Activated CD4-positive, alpha-beta T cell treated with anti-CD3 and anti-CD28 coated beads for 4 hours (primary cell): ENCODE measurements around the gene FBXO8.

Experiments used
- DNase-seq, 2 donors: peaks; one replicate each; pipeline ENCODE4 v3.0.0-alpha.2; 2020

FBXO8 gene

DNA sequence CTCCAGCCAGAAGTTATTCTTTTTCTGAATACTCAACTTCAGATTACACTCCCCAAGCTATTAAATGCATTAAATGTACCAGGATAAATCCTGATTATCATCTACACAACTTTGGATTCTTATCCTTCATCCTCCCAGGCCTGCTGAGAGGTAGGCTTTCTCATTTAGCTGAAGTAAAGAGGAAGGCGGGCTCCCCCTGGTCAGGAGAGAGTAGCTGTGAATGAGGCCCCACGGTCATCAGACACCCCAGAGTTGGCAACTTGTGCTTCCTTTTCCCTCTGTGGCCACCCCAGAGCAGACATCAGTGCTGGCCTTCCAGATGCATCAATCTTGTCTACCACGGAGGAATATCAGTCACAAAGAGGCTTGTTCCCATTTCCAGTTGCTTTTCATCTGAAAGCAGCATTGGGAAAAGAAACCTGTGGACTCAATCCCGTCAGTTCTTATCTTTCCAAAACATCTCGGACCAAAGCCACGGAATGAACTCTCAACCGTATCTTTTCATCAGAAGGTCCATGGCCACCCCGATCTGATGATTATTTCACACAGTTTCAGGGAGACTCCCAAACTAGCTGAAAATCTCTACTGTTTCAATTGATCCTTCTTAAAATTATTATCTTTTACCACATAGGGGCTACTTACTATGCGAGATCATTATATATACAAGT is 79.2 kb downstream of the FBXO8 start:
- DNase-seq, result no peak

DNA sequence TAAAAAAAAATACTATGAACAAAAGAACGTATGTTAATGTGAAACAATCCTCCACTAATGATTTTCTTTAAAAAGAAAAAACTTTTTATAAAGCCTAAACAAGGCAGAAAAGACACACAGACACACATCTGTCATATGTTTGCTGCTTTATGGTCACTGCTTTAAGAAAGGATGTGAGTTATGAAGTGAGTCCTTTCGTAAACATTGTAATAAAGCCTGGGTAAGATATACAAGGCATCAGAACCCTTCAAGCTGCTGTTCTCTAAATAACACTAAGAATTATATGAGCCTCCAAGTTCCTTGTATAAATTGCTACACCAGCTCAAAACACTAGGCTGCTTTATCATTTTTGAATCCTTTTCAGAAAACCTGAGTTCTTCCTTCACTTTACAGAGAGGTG is 81.6 kb downstream of the FBXO8 start:
- DNase-seq, result no peak

DNA sequence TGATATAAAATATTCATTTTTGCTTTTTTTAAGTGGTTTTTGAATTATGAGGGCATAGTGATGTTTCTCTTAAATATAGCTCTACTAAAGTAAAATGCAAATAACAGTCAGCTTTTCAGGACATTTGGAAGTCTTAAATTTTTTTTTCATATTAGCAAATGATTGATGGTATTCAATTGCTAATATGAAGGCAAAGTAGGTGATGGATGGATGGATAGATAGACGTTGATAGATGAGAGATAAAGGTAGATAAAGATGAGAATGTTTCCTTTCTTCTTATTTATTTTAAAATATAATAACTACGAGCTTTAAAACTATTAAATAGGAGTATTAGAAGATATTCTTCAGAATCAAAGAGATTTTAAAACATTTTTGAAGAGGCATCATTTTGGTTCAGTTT is 83.7 kb downstream of the FBXO8 start:
- no peak for DNase-seq

DNA sequence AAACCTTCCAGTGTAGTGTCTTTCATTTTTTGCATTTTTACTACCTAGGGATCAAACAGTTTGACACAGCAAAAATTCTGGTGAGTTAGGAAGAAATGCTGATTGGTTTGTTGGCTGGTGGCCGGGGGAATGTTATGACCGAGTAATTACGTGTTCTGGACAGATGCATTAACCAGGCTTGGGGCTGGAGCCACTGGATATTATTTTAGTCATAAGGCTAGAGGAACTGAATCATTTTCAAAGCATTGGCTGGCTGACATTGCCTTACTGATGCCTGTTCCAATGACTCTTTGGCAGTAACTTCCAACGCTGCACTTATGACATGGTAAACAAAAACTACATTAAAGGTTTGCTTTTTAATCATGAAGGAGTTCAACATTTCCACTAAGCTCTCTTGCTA is 84.6 kb downstream of the FBXO8 start:
- no peak for DNase-seq

- DNase-seq, result no peak
Measured at GRCh38 chr4:174198396-174198795, 85.1 kb downstream of the FBXO8 start.

- no peak for DNase-seq
Measured at GRCh38 chr4:174193438-174194374, 89.8 kb downstream of the FBXO8 start.

DNA sequence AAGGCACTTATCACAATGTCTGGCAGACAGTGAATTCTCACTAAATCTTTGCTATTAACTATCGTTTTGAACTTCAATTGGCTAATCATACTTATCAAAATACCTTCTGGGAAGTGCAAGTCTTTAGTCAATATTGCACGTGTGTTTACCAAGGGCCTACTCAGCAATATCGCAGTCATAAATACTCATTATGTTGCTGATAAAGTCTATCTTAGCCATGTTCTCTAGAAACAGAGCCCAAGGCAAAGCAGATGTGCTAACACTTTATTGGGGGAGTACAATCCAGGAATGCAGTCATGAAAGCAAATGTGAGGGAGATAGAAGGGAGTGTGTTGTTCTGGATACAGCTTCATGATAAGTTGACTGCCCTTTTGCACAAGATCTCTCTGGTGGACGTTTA is 90.5 kb downstream of the FBXO8 start:
- DNase-seq, result no peak

DNA sequence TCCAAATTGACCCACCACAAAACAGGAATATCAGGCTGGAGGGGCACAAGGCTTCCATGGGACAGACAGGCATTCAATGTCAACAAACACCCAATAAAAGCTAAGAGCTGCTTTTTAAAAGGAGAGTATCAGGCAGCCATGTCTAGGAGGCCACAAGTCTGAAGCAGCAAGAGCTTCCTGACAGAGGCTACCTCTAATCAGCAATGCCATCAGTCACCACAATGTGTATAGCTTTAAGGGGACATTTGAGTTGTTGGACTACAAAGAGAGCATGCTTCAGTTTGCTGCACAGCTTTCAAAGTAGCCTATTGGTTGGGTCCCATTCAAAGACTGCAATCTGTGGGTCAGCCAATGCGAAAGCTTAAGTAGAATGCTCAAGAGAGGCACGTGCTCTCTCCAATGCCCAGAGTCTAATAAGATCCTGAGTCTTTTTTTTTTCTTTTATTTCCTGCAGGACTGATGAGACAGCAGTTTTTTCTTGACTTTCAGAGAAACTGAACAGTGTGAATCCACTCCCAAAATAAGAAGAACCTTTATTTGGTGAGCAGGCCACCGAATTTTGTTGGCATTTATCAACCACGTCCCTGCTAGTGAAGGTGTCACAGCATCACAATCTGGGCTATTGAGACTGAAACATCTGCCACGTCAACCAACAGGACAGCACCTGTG is 92.5 kb downstream of the FBXO8 start:
- no peak for DNase-seq

GRCh38 chr4:174189392-174190015 is 94.0 kb downstream of the FBXO8 start:
- DNase-seq, result no peak
